ENCODE results near the gene BMP6. TPM values are rescaled to one million over a fixed set of nuclear protein-coding genes. Genes with fewer than 3 reads are reported as not detected.

Gene BMP6
- total RNA-seq, 4 donors from 2014 or later, result 1.8 to 7.4 (median 3.8) TPM

- TF ChIP-seq CTCF (IDR thresholded peaks at IDR 0.05) (no peak), POLR2AphosphoS5 (IDR thresholded peaks at IDR 0.05) (no peak), EP300 (IDR thresholded peaks at IDR 0.05) (no peak), POLR2A (IDR thresholded peaks at IDR 0.05) (no peak)
- no peak for DNase-seq (ENCODE audit: low spot score in 2 of 2)
- WGBS, result 0% methylated on average over 2 of the region's 73 CpGs
- H3K4me1 ChIP-seq, result peaks cover 45% of the 10 kb centered on the region
- H3K4me3 ChIP-seq, result peak overlapping the region; percentile 58
- peaks cover 78% of the 10 kb centered on the region for H3K27me3 ChIP-seq
- H3K36me3 ChIP-seq, result no peaks in the 10 kb centered on the region
- H3K9me3 ChIP-seq, result no peaks in the 10 kb centered on the region
- no peak overlapping the region for H3K27ac ChIP-seq
These were observed 652 bp downstream of the BMP6 start for GRCh38 chr6:7726416-7727085.

GRCh38 chr6:7727086-7727945 lies 1.4 kb downstream of the BMP6 start:
- TF ChIP-seq POLR2AphosphoS5 (IDR thresholded peaks at IDR 0.05) (no peak), CTCF (IDR thresholded peaks at IDR 0.05) (no peak)
- Histone ChIP-seq H3K36me3 (no peaks in the 10 kb centered on the region), H3K4me1 (peaks cover 45% of the 10 kb centered on the region), H3K4me3 (peak overlapping the region; percentile 58), H3K9me3 (no peaks in the 10 kb centered on the region), H3K27ac (no peak overlapping the region), H3K27me3 (peaks cover 83% of the 10 kb centered on the region)
- WGBS, result no CpG with 5 or more reads among the region's 97 CpGs
- no peak for DNase-seq (ENCODE audit: low spot score in 2 of 2)

- no peak for TF ChIP-seq POLR2A (IDR thresholded peaks at IDR 0.05)
- TF ChIP-seq EP300 (IDR thresholded peaks at IDR 0.05), result no peak
- no peak for TF ChIP-seq CTCF (IDR thresholded peaks at IDR 0.05)
- Histone ChIP-seq H3K27me3 (peaks cover 88% of the 10 kb centered on the region), H3K27ac (no peak overlapping the region), H3K4me3 (peak overlapping the region; percentile 58), H3K4me1 (peaks cover 39% of the 10 kb centered on the region), H3K36me3 (no peaks in the 10 kb centered on the region), H3K9me3 (no peaks in the 10 kb centered on the region)
- WGBS, result 2% methylated on average over 26 of the region's 45 CpGs
- peak in 1 of 2 donors; percentile 66 for DNase-seq (ENCODE audit: low spot score in 2 of 2)
These were observed 2.3 kb downstream of the BMP6 start for GRCh38 chr6:7727946-7728854.

GRCh38 chr6:7728855-7729590 lies 3.1 kb downstream of the BMP6 start:
- 43% methylated on average over 14 of the region's 14 CpGs for WGBS
- DNase-seq (ENCODE audit: low spot score in 2 of 2), result no peak
- peaks cover 89% of the 10 kb centered on the region for H3K27me3 ChIP-seq
- H3K9me3 ChIP-seq, result no peaks in the 10 kb centered on the region
- H3K36me3 ChIP-seq, result no peaks in the 10 kb centered on the region
- H3K4me1 ChIP-seq, result peaks cover 37% of the 10 kb centered on the region
- no peak overlapping the region for H3K27ac ChIP-seq
- no peak for TF ChIP-seq EP300 (IDR thresholded peaks at IDR 0.05)
- TF ChIP-seq CTCF (IDR thresholded peaks at IDR 0.05), result no peak
- no peak for TF ChIP-seq POLR2A (IDR thresholded peaks at IDR 0.05)
- TF ChIP-seq POLR2AphosphoS5 (IDR thresholded peaks at IDR 0.05), result no peak
- peak overlapping the region; percentile 58 for H3K4me3 ChIP-seq
